GM21786 (cell line): ENCODE measurements around the gene SYNDIG1.

Experiments
- ATAC-seq: cut with Tn5 transposase; IDR thresholded peaks from one replicate; pipeline ENCODE4 v1.9.1; 2021; ENCODE audit not compliant: unreplicated experiment

The SYNDIG1 gene

GRCh38 chr20:24653306-24653705 is 183.9 kb downstream of the SYNDIG1 start:
- ATAC-seq: no peak

GRCh38 chr20:24654425-24654824 is 185.0 kb downstream of the SYNDIG1 start:
- ATAC-seq: no peak

- no peak for ATAC-seq
Observed at GRCh38 chr20:24656391-24656790, 187.0 kb downstream of the SYNDIG1 start.

- no peak for ATAC-seq
Observed at GRCh38 chr20:24657196-24657595, 187.8 kb downstream of the SYNDIG1 start.

GRCh38 chr20:24657878-24658620 is 188.6 kb downstream of the SYNDIG1 start:
- no peak for ATAC-seq

GRCh38 chr20:24658920-24659660 is 189.7 kb downstream of the SYNDIG1 start:
- ATAC-seq: no peak

GRCh38 chr20:24659835-24660234 is 190.4 kb downstream of the SYNDIG1 start:
- no peak for ATAC-seq

GRCh38 chr20:24660651-24661050 is 191.2 kb downstream of the SYNDIG1 start:
- no peak for ATAC-seq

GRCh38 chr20:24661255-24661654 is 191.8 kb downstream of the SYNDIG1 start:
- no peak for ATAC-seq

GRCh38 chr20:24662322-24662721 is 192.9 kb downstream of the SYNDIG1 start:
- ATAC-seq: no peak

GRCh38 chr20:24662752-24663365 is 193.4 kb downstream of the SYNDIG1 start:
- ATAC-seq: no peak

- no peak for ATAC-seq
Observed at GRCh38 chr20:24663496-24663895, 194.1 kb downstream of the SYNDIG1 start.

- ATAC-seq: no peak
Observed at GRCh38 chr20:24664266-24664986, 195.0 kb downstream of the SYNDIG1 start.

- no peak for ATAC-seq
Observed at GRCh38 chr20:24665196-24665595, 195.8 kb downstream of the SYNDIG1 start.

- no peak for ATAC-seq
Observed at GRCh38 chr20:24665741-24666191, 196.3 kb downstream of the SYNDIG1 start.

- no peak for ATAC-seq
Observed at GRCh38 chr20:24667689-24668383, 198.4 kb downstream of the SYNDIG1 start.

GRCh38 chr20:24668384-24668702 is 198.9 kb downstream of the SYNDIG1 start:
- no peak for ATAC-seq

- ATAC-seq: no peak
Observed at GRCh38 chr20:24668791-24669190, 199.4 kb downstream of the SYNDIG1 start.

GRCh38 chr20:24669701-24670100 is 200.3 kb downstream of the SYNDIG1 start:
- ATAC-seq: no peak

GRCh38 chr20:24670341-24670872 is 201.0 kb downstream of the SYNDIG1 start:
- ATAC-seq: no peak

- ATAC-seq: no peak
Observed at GRCh38 chr20:24670981-24671380, 201.6 kb downstream of the SYNDIG1 start.
